AG04450 (cell line): ENCODE results near the gene RELN. TPM values are rescaled to one million over a fixed set of nuclear protein-coding genes. Genes with fewer than 3 reads are reported as not detected.

Source experiments
- CTCF ChIA-PET: fragments of 300-600, 350-600 bp; formaldehyde crosslinking; extraction: SDS; loops from one replicate; lab custom pipeline; 2022; ENCODE audit warnings: antibody characterized with exemption, inconsistent platforms; lab: Charles Lee
- POLR2A ChIA-PET: fragments of 350-600 bp; formaldehyde crosslinking; extraction: SDS; loops from one replicate; lab custom pipeline; 2021; ENCODE audit warnings: antibody characterized with exemption, inconsistent platforms; lab: Yijun Ruan, JAX
- DNase-seq: peaks from one replicate; pipeline ENCODE4 v3.0.0-alpha.2; 2011; ENCODE audit warnings: low read depth, low spot score
- H3K27ac ChIP-seq: one replicate; pipeline ENCODE4 v1.5.1; 2012; ENCODE audit warnings: low read depth, low read length, control low read depth
- H3K27me3 ChIP-seq: one replicate; pipeline ENCODE4 v1.6.0; 2012; ENCODE audit warnings: low read length; ENCODE audit not compliant: control insufficient read depth, insufficient read depth
- H3K4me3 ChIP-seq: 2 replicates; pipeline ENCODE4 v1.5.1; 2011; ENCODE audit warnings: mild to moderate bottlenecking, low read depth, low read length, control low read depth
- H3K9me3 ChIP-seq: 2 replicates; pipeline ENCODE4 v1.5.1; 2012; ENCODE audit warnings: low read length; ENCODE audit not compliant: control insufficient read depth, insufficient read depth
- polyA plus RNA-seq: library from polyadenylated mRNA; depleted of rRNA; stranded (reverse); fragments of >200 nt; gene quantifications from 2 replicates; pipeline ENCODE4 v1.2.3, GENCODE V29; 2011
- TF ChIP-seq, protein P1 (sequence below): IDR thresholded peaks from 2 replicates; pipeline ENCODE4 v1.5.1; 2011; ENCODE audit warnings: low read depth, low read length, control low read depth, inconsistent platforms

The RELN gene
- polyA plus RNA-seq, 1 experiment, result 7.6 TPM

DNA sequence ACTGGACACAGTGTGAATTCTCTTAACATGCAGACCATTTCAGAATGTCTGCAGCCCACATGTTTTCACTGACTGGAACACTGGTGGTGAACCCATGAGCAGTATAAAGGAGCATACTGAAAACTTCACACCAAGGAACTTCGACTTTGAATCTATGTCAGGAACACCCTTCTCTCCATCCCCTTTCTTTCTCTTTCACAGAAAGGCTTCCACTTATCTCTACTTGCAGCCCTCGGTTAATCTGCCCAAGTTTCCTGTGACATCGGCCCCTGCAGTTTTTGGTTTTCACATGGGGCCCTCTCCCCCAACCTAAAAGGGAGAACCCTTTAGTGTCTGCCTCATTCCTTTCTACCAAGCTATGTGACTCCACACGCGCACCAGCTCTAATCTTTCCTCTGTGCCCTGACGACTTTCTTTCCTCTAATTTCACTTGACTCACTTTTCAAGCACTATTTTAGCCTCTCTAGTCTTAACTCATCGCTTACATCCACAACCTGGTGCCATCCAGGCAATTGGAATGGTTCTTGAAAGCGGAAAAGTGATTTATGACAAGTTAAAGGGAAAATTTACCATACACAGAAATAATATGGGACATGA lies 70.1 kb downstream of the RELN start:
- DNase-seq, result no peak
- no peak overlapping the region for H3K27ac ChIP-seq
- CTCF ChIA-PET, result no interaction called here
- H3K4me3 ChIP-seq, result no peak overlapping the region
- H3K9me3 ChIP-seq, result no peaks in the 10 kb centered on the region
- no peaks in the 10 kb centered on the region for H3K27me3 ChIP-seq
- TF ChIP-seq, protein P1, sequence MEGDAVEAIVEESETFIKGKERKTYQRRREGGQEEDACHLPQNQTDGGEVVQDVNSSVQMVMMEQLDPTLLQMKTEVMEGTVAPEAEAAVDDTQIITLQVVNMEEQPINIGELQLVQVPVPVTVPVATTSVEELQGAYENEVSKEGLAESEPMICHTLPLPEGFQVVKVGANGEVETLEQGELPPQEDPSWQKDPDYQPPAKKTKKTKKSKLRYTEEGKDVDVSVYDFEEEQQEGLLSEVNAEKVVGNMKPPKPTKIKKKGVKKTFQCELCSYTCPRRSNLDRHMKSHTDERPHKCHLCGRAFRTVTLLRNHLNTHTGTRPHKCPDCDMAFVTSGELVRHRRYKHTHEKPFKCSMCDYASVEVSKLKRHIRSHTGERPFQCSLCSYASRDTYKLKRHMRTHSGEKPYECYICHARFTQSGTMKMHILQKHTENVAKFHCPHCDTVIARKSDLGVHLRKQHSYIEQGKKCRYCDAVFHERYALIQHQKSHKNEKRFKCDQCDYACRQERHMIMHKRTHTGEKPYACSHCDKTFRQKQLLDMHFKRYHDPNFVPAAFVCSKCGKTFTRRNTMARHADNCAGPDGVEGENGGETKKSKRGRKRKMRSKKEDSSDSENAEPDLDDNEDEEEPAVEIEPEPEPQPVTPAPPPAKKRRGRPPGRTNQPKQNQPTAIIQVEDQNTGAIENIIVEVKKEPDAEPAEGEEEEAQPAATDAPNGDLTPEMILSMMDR, result no peak
- POLR2A ChIA-PET, result no interaction called here

DNA sequence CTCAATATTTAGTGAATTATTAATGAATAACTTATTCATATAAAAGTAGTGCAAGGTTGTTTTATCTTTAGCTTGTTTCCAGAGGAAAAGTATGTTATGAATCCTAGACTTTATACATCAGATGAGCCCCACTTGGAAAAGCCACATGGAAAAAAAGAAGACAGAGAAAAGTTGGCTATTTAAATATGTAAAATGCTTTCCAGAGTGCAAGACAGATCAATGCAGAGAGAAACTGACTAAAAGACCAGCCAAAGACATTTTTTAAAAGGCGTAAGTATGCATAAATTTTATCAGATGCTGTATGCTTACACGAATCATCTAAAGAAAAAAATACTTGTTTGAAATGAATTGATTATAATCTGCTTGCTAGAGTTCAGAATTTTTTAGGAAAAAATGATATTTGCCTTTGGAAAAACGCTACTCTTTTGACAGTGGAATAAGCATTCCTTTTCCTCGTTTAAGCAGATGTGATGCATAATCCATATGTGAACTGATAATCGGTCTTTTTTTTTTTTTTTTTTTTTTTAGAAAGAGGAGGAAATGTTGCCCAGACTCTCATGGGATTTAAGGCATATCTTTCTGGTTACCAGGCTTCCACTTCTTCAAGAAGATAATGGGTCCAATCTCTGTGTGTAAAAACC lies 70.7 kb downstream of the RELN start:
- ChIA-PET POLR2A (no interaction called here), CTCF (no interaction called here)
- no peaks in the 10 kb centered on the region for H3K27me3 ChIP-seq
- TF ChIP-seq, protein P1, result no peak
- H3K9me3 ChIP-seq, result no peaks in the 10 kb centered on the region
- no peak for DNase-seq
- H3K27ac ChIP-seq, result no peak overlapping the region
- H3K4me3 ChIP-seq, result no peak overlapping the region

DNA sequence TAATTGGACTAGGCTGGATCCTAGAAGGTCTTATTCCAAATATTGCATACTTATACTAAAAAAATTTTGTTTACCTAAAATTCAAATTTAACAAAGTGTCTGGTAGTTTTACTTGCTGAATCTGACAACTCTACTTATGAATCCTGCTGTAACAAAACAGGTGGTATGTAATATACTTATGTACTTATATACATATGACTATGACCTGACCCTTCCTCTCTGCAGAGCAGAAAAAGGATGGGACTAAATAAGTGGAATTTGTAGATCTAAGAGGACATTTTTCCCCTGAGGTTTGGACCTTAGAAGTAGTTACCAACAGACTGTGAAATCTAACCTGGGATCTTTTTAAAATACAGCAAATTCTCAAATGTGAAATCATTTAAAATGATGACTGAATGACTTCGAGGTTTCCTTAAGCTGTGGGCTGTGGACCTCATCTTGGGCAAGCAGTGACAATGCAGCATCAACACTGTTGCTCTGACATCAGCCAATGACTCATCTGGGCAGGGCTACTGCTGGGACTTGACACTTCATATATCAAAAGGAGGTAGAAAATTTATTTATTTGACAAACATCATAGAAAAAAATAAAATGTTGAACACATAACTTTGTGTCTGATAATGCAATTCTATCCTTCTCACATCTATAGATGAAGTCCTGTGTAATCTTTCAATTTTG lies 73.6 kb downstream of the RELN start:
- Histone ChIP-seq H3K27ac (no peak overlapping the region), H3K9me3 (no peaks in the 10 kb centered on the region), H3K4me3 (no peak overlapping the region), H3K27me3 (no peaks in the 10 kb centered on the region)
- ChIA-PET CTCF (no interaction called here), POLR2A (no interaction called here)
- TF ChIP-seq, protein P1, result no peak
- DNase-seq, result no peak

DNA sequence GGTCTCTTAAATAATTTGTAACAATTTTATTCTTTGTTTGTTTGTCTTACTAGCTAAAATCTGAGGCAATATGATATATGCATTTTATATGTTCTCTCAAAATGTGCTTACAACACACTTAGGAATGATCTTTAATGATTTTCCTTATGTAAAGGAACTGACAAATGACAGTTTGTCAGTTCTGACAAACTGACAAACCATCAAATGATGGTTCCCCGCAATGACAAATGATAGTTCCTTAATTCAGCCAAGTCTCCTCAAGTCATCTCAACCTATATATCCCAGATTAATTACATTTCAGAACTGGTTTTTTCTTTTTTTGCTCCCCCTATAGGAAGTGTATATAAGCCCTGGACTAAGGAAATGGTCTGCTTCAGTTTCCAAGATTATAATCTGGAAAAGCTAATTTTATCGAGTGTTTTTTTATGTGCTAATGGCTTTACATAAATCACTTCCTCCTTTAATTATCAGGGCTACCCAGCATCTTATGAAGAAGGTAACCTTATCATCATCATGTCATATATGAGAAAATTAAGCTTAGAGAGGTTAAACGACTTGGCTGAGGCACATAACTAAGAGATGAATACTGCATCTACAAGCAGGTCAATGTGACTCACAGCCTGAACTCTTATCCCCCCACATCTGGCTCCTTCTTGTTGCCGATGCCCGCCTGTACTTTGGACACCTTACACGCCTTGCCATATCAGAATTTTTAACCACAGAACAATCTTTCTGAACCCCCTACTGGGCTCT lies 75.1 kb downstream of the RELN start:
- DNase-seq, result no peak
- CTCF ChIA-PET, result interaction anchor here (0.7 kb wide), 1 partner anchor 96 kb away, joined by 3 read pairs; no protein-coding TSS in a partner anchor
- TF ChIP-seq, protein P1, result no peak
- no peak overlapping the region for H3K27ac ChIP-seq
- POLR2A ChIA-PET, result no interaction called here
- no peaks in the 10 kb centered on the region for H3K27me3 ChIP-seq
- no peaks in the 10 kb centered on the region for H3K9me3 ChIP-seq
- H3K4me3 ChIP-seq, result no peak overlapping the region
